K562 (cell line): ENCODE data around the gene OVCH2. TPM values are rescaled to one million over a fixed set of nuclear protein-coding genes. Genes with fewer than 3 reads are reported as not detected.

Source experiments
- ATAC-seq: fragments of 200-7000 bp; cut with Tn5 transposase; 3 replicates; pipeline ENCODE4 v1.9.1; 2020; ENCODE audit warnings: moderate library complexity
- BruUV-seq: library from RNA; stranded (reverse); fragments of 400-500 nt; replicated peaks from 2 replicates; lab custom pipeline; 2021; lab: Mats Ljungman, UMichigan
- CTCF ChIA-PET: fragments of 300-600 bp; formaldehyde crosslinking; extraction: SDS; loops from one replicate; lab custom pipeline; 2021; ENCODE audit warnings: low intra/inter-chr PET ratio; lab: Yijun Ruan, JAX
- POLR2A ChIA-PET: fragments of 300-600, 350-650 bp; sonication (Branson Sonifier 250); formaldehyde crosslinking; extraction: SDS; loops from one replicate; lab custom pipeline; 2021; ENCODE audit warnings: antibody characterized with exemption, inconsistent platforms; lab: Yijun Ruan, JAX
- DNase-seq, 4 experiments: peaks; one replicate each; pipeline versions ENCODE4 v3.0.0 to v3.0.0-alpha.2; 2011 to 2018; ENCODE audit warnings: low spot score in 3 of 4, mixed read lengths in 3 of 4; ENCODE audit errors: extremely low read depth in 1 of 4
- FAIRE-seq: peaks from 2 replicates; lab custom pipeline; 2011; peaks lifted over from hg19 to GRCh38; lab: Jason Lieb, UNC
- H2AFZ ChIP-seq: 2 replicates; pipeline ENCODE4 v1.6.0; 2011; ENCODE audit warnings: low read depth, low read length, control low read depth, inconsistent platforms
- H3K27ac ChIP-seq: fragments of 200-600 bp; 3 replicates; pipeline ENCODE4 v1.8.0; 2011; ENCODE audit warnings: low read depth, mild to moderate bottlenecking, control low read depth, inconsistent platforms, low read length, moderate library complexity, mixed read lengths; ENCODE audit errors: extremely low read depth
- H3K27me3 ChIP-seq, 2 experiments: fragments of 300-600 bp in 1 of 2; 2 replicates in 1 of 2; 3 replicates in 1 of 2; pipeline versions ENCODE4 v1.6.0 to v1.8.0; 2011; ENCODE audit warnings: inconsistent platforms in 2 of 2, low read length in 2 of 2, mild to moderate bottlenecking in 1 of 2, mixed read lengths in 1 of 2, moderate library complexity in 1 of 2; ENCODE audit not compliant: control insufficient read depth in 2 of 2, insufficient read depth in 2 of 2
- H3K36me3 ChIP-seq: fragments of 300-600 bp; 3 replicates; pipeline ENCODE4 v1.8.0; 2011; ENCODE audit warnings: mild to moderate bottlenecking, low read length, inconsistent platforms; ENCODE audit not compliant: control insufficient read depth, insufficient read depth
- H3K4me1 ChIP-seq, 2 experiments: fragments of 200-600 bp in 1 of 2; replicated peaks in 1 of 2; 2 replicates in 1 of 2; 3 replicates in 1 of 2; pipeline versions ENCODE4 v1.5.1 to v1.8.0; 2011; ENCODE audit warnings: inconsistent platforms in 2 of 2, low read length in 2 of 2, mild to moderate bottlenecking in 1 of 2, mixed read lengths in 1 of 2, moderate library complexity in 1 of 2; ENCODE audit not compliant: control insufficient read depth in 2 of 2, insufficient read depth in 2 of 2
- H3K4me2 ChIP-seq: 2 replicates; pipeline ENCODE4 v1.6.1; 2011; ENCODE audit warnings: low read length, control low read depth, inconsistent platforms, mixed read lengths; ENCODE audit not compliant: insufficient read depth
- H3K4me3 ChIP-seq: fragments of 200-600 bp; sonication (generic), shearing (Covaris generic); 2 replicates; pipeline ENCODE4 v1.5.1; 2016; ENCODE audit warnings: control low read depth, inconsistent platforms
- H3K79me2 ChIP-seq: fragments of 200-600 bp; 3 replicates; pipeline ENCODE4 v1.8.0; 2011; ENCODE audit warnings: low read length, inconsistent platforms; ENCODE audit not compliant: control insufficient read depth, insufficient read depth
- H3K9ac ChIP-seq, 2 experiments: 2 replicates each; pipeline versions ENCODE4 v1.6.0 to v1.6.1; 2011; ENCODE audit warnings: low read depth in 2 of 2, low read length in 2 of 2, control low read depth in 1 of 2, inconsistent platforms in 1 of 2, mild to moderate bottlenecking in 1 of 2, mixed read lengths in 1 of 2; ENCODE audit not compliant: insufficient read depth in 1 of 2
- H3K9me1 ChIP-seq: one replicate; pipeline ENCODE4 v1.6.0; 2011; ENCODE audit warnings: inconsistent platforms, mild to moderate bottlenecking, low read length, moderate library complexity; ENCODE audit not compliant: control insufficient read depth, insufficient read depth
- H3K9me3 ChIP-seq: replicated peaks from 2 replicates; pipeline ENCODE4 v1.5.1; 2011; ENCODE audit warnings: low read depth, low read length, inconsistent platforms; ENCODE audit not compliant: control insufficient read depth, insufficient read depth
- H4K20me1 ChIP-seq: replicated peaks from 2 replicates; pipeline ENCODE4 v1.6.1; 2011; ENCODE audit warnings: low read length, inconsistent platforms, mixed read lengths; ENCODE audit not compliant: control insufficient read depth, insufficient read depth
- AFF4 ChIP-seq: sonication (generic); formaldehyde crosslinking; IDR thresholded peaks from 2 replicates; pipeline ENCODE4 v1.8.0; 2023; ENCODE audit warnings: mild to moderate bottlenecking, missing genetic modification reagents
- ESRRB ChIP-seq: fragments of 250-450 bp; sonication (Bioruptor Pico); IDR thresholded peaks from 2 replicates; pipeline ENCODE4 v1.5.0; 2020; ENCODE audit warnings: mild to moderate bottlenecking, moderate library complexity, borderline replicate concordance
- KLF6 ChIP-seq: fragments of 250-450 bp; sonication (Bioruptor Pico); IDR thresholded peaks from 2 replicates; pipeline ENCODE4 v1.4.0; 2020; ENCODE audit warnings: mild to moderate bottlenecking, moderate library complexity, borderline replicate concordance
- NEUROD1 ChIP-seq: fragments of 150-350 bp; IDR thresholded peaks from 2 replicates; pipeline ENCODE4 v1.6.1; 2014; ENCODE audit warnings: borderline replicate concordance, low read length, low read depth; ENCODE audit not compliant: partially characterized antibody
- POU5F1 ChIP-seq: fragments of 150-350 bp; IDR thresholded peaks from 2 replicates; pipeline ENCODE4 v1.6.1; 2014; ENCODE audit warnings: borderline replicate concordance, low read length, low read depth, mild to moderate bottlenecking; ENCODE audit not compliant: partially characterized antibody
- PRDM10 ChIP-seq: fragments of 450-650 bp; IDR thresholded peaks from 2 replicates; pipeline ENCODE4 v1.6.1; 2018; ENCODE audit not compliant: partially characterized antibody
- TGIF2 ChIP-seq: sonication (generic); formaldehyde crosslinking; IDR thresholded peaks from 2 replicates; pipeline ENCODE4 v1.8.1; 2022; ENCODE audit warnings: mild to moderate bottlenecking, missing genetic modification reagents, moderate library complexity
- TOE1 ChIP-seq, 2 experiments: fragments of 450-650 bp in 1 of 2; sonication (generic) in 1 of 2; formaldehyde crosslinking in 1 of 2; IDR thresholded peaks; 2 replicates each; pipeline versions ENCODE4 v1.7.1 to v1.8.0; 2016 to 2022; ENCODE audit warnings: borderline replicate concordance in 2 of 2, mild to moderate bottlenecking in 2 of 2, antibody characterized with exemption in 1 of 2, inconsistent platforms in 1 of 2, low read depth in 1 of 2, missing genetic modification reagents in 1 of 2, moderate library complexity in 1 of 2
- ZBTB33 ChIP-seq: sonication (generic); formaldehyde crosslinking; IDR thresholded peaks from 2 replicates; pipeline ENCODE4 v1.8.1; 2023; ENCODE audit warnings: mild to moderate bottlenecking, missing genetic modification reagents
- ZNF140 ChIP-seq: fragments of 250-450 bp; sonication (Bioruptor Pico); IDR thresholded peaks from 2 replicates; pipeline ENCODE4 v1.8.0; 2021; ENCODE audit warnings: moderate library complexity, mild to moderate bottlenecking, inconsistent platforms
- ZNF584 ChIP-seq: fragments of 200-800 bp; sonication (Bioruptor generic); IDR thresholded peaks from 2 replicates; pipeline ENCODE4 v1.6.1; 2016; ENCODE audit warnings: low read depth, mild to moderate bottlenecking, missing genetic modification characterization, missing compliant biosample characterization
- WGBS: fragments of 100-300 bp; shearing (Covaris generic); methylation state at CpG from one replicate; pipeline ENCODE4 v1.1.6; 2016; ENCODE audit warnings: low coverage, mixed read lengths; ENCODE audit not compliant: insufficient coverage; ENCODE audit errors: missing lambda C conversion rate; 5-methylcytosine and 5-hydroxymethylcytosine counted together
- in situ Hi-C: fragments of 300-500 bp; cut with MboI; formaldehyde crosslinking; loops from 4 replicates; pipeline ENCODE4 v1.15.0; 2018; ENCODE audit warnings: inconsistent platforms, mixed read lengths
- intact Hi-C: fragments of 100-400 bp; cut with micrococcal nuclease; formaldehyde crosslinking; loops from 2 replicates; pipeline ENCODE4 v1.14.2; 2022
- polyA plus RNA-seq, 8 experiments: library from polyadenylated mRNA; depleted of rRNA in 4 of 8; stranded (reverse) in 5 of 8; unstranded in 3 of 8; fragments of >200 nt; fragmentation: Nextera tagmentation in 2 of 8; fragmentation: Illumina TruSeq in 1 of 8; extraction: Ambion mirVana in 2 of 8; extraction: Trizol in 1 of 8; gene quantifications; 2 replicates each; pipeline versions ENCODE4 v1.2.1 to v1.2.3, GENCODE V29; 2011 to 2014; ENCODE audit warnings: inconsistent platforms in 1 of 8, missing spikeins in 1 of 8
- total RNA-seq, 7 experiments: library from RNA; depleted of rRNA in 6 of 7; stranded (reverse); fragments of >200 nt in 6 of 7; fragmentation: Illumina TruSeq in 2 of 7; extraction: Trizol in 2 of 7; gene quantifications; 2 replicates each; pipeline versions ENCODE4 v1.2.1 to v1.2.3, GENCODE V29; 2011 to 2021; ENCODE audit warnings: low replicate concordance in 1 of 7

Gene OVCH2
- total and polyA plus RNA-seq, 9 of the 15 experiments (the other 6 are each of a cell fraction or from before 2014, with no cell fraction given) = not detected

- no peak overlapping the region for H3K4me3 ChIP-seq
- DNase-seq (no peak), ATAC-seq (no peak), FAIRE-seq (no peak)
- in situ Hi-C loops = no loop called here
- H3K36me3 ChIP-seq = no peaks in the 10 kb centered on the region
- no peak overlapping the region for H3K27ac ChIP-seq
- no peaks in the 10 kb centered on the region for H3K79me2 ChIP-seq
- ChIA-PET CTCF (no interaction called here), POLR2A (interaction anchor here (0.6 kb wide), 1 partner anchor 467 kb away, joined by 3 read pairs; no protein-coding TSS in a partner anchor)
- no peaks in the 10 kb centered on the region; the same call in 1 of the 2 replicates for H4K20me1 ChIP-seq
- H2AFZ ChIP-seq = no peak overlapping the region
- H3K27me3 ChIP-seq = peaks cover 0 to 9% of the 10 kb centered on the region in 2 experiments; a peak in 2 of 5 replicates
- H3K4me1 ChIP-seq = no peaks in the 10 kb centered on the region
- H3K9me1 ChIP-seq = no peaks in the 10 kb centered on the region
- BruUV-seq = no TSS peak
- intact Hi-C loops = no loop called here
- H3K9ac ChIP-seq = no peak overlapping the region
- no peaks in the 10 kb centered on the region for H3K9me3 ChIP-seq
- no peak overlapping the region for H3K4me2 ChIP-seq
- WGBS = 0% methylated on average over 1 of the region's 1 CpG
- TF ChIP-seq KLF6 = no peak
- no peak for TF ChIP-seq TOE1 (IDR thresholded peaks at IDR 0.05; ENCODE audit: borderline replicate concordance)
- TF ChIP-seq TOE1 (CRISPR knock-in tag; IDR thresholded peaks at IDR 0.05; ENCODE audit: borderline replicate concordance, low read depth) = no peak
- no peak for TF ChIP-seq ZNF140 (CRISPR knock-in tag)
- no peak for TF ChIP-seq POU5F1
- no peak for TF ChIP-seq ZNF584 (CRISPR knock-in tag)
- TF ChIP-seq ZBTB33 (CRISPR knock-in tag) = no peak
- no peak for TF ChIP-seq TGIF2 (CRISPR knock-in tag)
- no peak for TF ChIP-seq ESRRB (CRISPR knock-in tag)
- no peak for TF ChIP-seq NEUROD1
- TF ChIP-seq AFF4 (CRISPR knock-in tag) = no peak
- TF ChIP-seq PRDM10 = no peak
Observed at GRCh38 chr11:7687386-7687785, 18.9 kb downstream of the OVCH2 start.
